IMR-90 (cell line): ENCODE data around the gene RASSF8. TPM values are rescaled to one million over a fixed set of nuclear protein-coding genes. Genes with fewer than 3 reads are reported as not detected.

Experiments
- ATAC-seq: fragments of 200-7000 bp; cut with Tn5 transposase; 2 replicates; pipeline ENCODE4 v1.9.1; 2020; ENCODE audit warnings: low read depth, mild to moderate bottlenecking, moderate library complexity
- BruUV-seq: library from RNA; stranded (reverse); fragments of 400-500 nt; replicated peaks from 2 replicates; lab custom pipeline; 2021; lab: Mats Ljungman, UMichigan
- CTCF ChIA-PET: fragments of 300-600 bp; formaldehyde crosslinking; extraction: SDS; loops from one replicate; lab custom pipeline; 2021; ENCODE audit warnings: antibody characterized with exemption; lab: Yijun Ruan, JAX
- POLR2A ChIA-PET: fragments of 300-600 bp; sonication (Branson Sonifier 250); formaldehyde crosslinking; loops from one replicate; lab custom pipeline; 2022; ENCODE audit warnings: antibody characterized with exemption; ENCODE audit not compliant: unreplicated experiment; lab: Charles Lee
- DNase-seq: peaks from one replicate; pipeline ENCODE4 v3.0.0; 2013
- H2AFZ ChIP-seq: replicated peaks from 2 replicates; pipeline ENCODE3; 2013; ENCODE audit warnings: low read length, mild to moderate bottlenecking; ENCODE audit not compliant: poor library complexity
- H2AK5ac ChIP-seq: 2 replicates; pipeline ENCODE4 v1.6.1; 2013; ENCODE audit warnings: low read depth, low read length, inconsistent platforms
- H2AK9ac ChIP-seq: replicated peaks from 2 replicates; pipeline ENCODE3; 2013; ENCODE audit warnings: mild to moderate bottlenecking, low read depth, low read length, moderate library complexity; ENCODE audit not compliant: poor library complexity
- H2BK120ac ChIP-seq: 2 replicates; pipeline ENCODE4 v1.6.1; 2013; ENCODE audit warnings: low read depth, low read length, inconsistent platforms
- H2BK15ac ChIP-seq: 3 replicates; pipeline ENCODE4 v1.6.1; 2013; ENCODE audit warnings: low read depth, low read length, inconsistent platforms
- H2BK20ac ChIP-seq: 2 replicates; pipeline ENCODE4 v1.6.1; 2013; ENCODE audit warnings: low read depth, mild to moderate bottlenecking, inconsistent platforms, low read length, moderate library complexity
- H2BK5ac ChIP-seq: 2 replicates; pipeline ENCODE4 v1.6.1; 2013; ENCODE audit warnings: mild to moderate bottlenecking, low read depth, low read length, inconsistent platforms; ENCODE audit not compliant: poor library complexity, severe bottlenecking
- H3K14ac ChIP-seq: replicated peaks from 2 replicates; pipeline ENCODE4 v1.6.1; 2013; ENCODE audit warnings: low read depth, low read length, inconsistent platforms
- H3K18ac ChIP-seq: 2 replicates; pipeline ENCODE4 v1.6.1; 2013; ENCODE audit warnings: low read depth, low read length, control low read depth
- H3K23ac ChIP-seq: 2 replicates; pipeline ENCODE4 v1.6.1; 2013; ENCODE audit warnings: low read depth, low read length, inconsistent platforms
- H3K27ac ChIP-seq: 2 replicates; pipeline ENCODE4 v1.5.1; 2013; ENCODE audit warnings: mild to moderate bottlenecking, control low read depth, low read length; ENCODE audit not compliant: insufficient read depth
- H3K27me3 ChIP-seq: 2 replicates; pipeline ENCODE4 v1.6.1; 2013; ENCODE audit warnings: low read length; ENCODE audit not compliant: control insufficient read depth, insufficient read depth
- H3K36me3 ChIP-seq: 2 replicates; pipeline ENCODE4 v1.6.1; 2013; ENCODE audit warnings: low read length, mixed read lengths; ENCODE audit not compliant: control insufficient read depth, insufficient read depth
- H3K4ac ChIP-seq: 2 replicates; pipeline ENCODE4 v1.6.1; 2013; ENCODE audit warnings: low read depth, low read length, inconsistent platforms
- H3K4me1 ChIP-seq: 2 replicates; pipeline ENCODE4 v1.6.1; 2013; ENCODE audit warnings: low read length, mixed read lengths; ENCODE audit not compliant: control insufficient read depth, insufficient read depth
- H3K4me2 ChIP-seq: 2 replicates; pipeline ENCODE4 v1.6.1; 2013; ENCODE audit warnings: low read depth, mild to moderate bottlenecking, control low read depth, low read length, moderate library complexity
- H3K4me3 ChIP-seq: 2 replicates; pipeline ENCODE4 v1.5.1; 2013; ENCODE audit warnings: low read depth, mild to moderate bottlenecking, control low read depth, low read length, moderate library complexity; ENCODE audit not compliant: insufficient read depth
- H3K56ac ChIP-seq: 2 replicates; pipeline ENCODE4 v1.6.1; 2013; ENCODE audit warnings: low read length, inconsistent platforms; ENCODE audit not compliant: insufficient read depth; ENCODE audit errors: extremely low read depth
- H3K79me1 ChIP-seq, 2 experiments: 2 replicates each; pipeline ENCODE4 v1.6.1; 2013; ENCODE audit warnings: low read length in 2 of 2, inconsistent platforms in 1 of 2, low read depth in 1 of 2
- H3K9ac ChIP-seq: 2 replicates; pipeline ENCODE4 v1.6.1; 2013; ENCODE audit warnings: low read depth, low read length, control low read depth
- H3K9me1 ChIP-seq: 2 replicates; pipeline ENCODE4 v1.6.1; 2013; ENCODE audit warnings: low read length, inconsistent platforms; ENCODE audit not compliant: insufficient read depth
- H3K9me3 ChIP-seq: 2 replicates; pipeline ENCODE4 v1.6.1; 2013; ENCODE audit warnings: low read length; ENCODE audit not compliant: control insufficient read depth, insufficient read depth
- H4K20me1 ChIP-seq: 2 replicates; pipeline ENCODE4 v1.6.1; 2013; ENCODE audit warnings: low read length, inconsistent platforms; ENCODE audit not compliant: insufficient read depth
- H4K5ac ChIP-seq: 2 replicates; pipeline ENCODE4 v1.6.1; 2013; ENCODE audit warnings: mild to moderate bottlenecking, low read depth, low read length, control low read depth
- H4K8ac ChIP-seq, 2 experiments: 2 replicates each; pipeline ENCODE4 v1.6.1; 2013; ENCODE audit warnings: low read depth in 2 of 2, low read length in 2 of 2, control low read depth in 1 of 2, inconsistent platforms in 1 of 2
- H4K91ac ChIP-seq: 2 replicates; pipeline ENCODE4 v1.6.1; 2013; ENCODE audit warnings: low read depth, low read length, inconsistent platforms; ENCODE audit not compliant: insufficient read depth
- CEBPB ChIP-seq: IDR thresholded peaks from 2 replicates; pipeline ENCODE4 v1.6.1; 2012; ENCODE audit warnings: low read depth, low read length, improper control_type of control experiment
- CHD1 ChIP-seq: IDR thresholded peaks from 2 replicates; pipeline ENCODE4 v1.6.1; 2012; ENCODE audit warnings: low read depth, low read length, improper control_type of control experiment
- RCOR1 ChIP-seq: IDR thresholded peaks from 2 replicates; pipeline ENCODE4 v1.6.1; 2012; ENCODE audit warnings: mild to moderate bottlenecking, low read length, improper control_type of control experiment; ENCODE audit not compliant: insufficient replicate concordance
- WGBS, 2 experiments: methylation state at CpG; one replicate each; pipeline versions ENCODE4 v1.1.5 to v1.1.7; 2013; ENCODE audit warnings: missing lambda C conversion rate in 2 of 2; ENCODE audit not compliant: insufficient read length in 1 of 2; ENCODE audit errors: extremely low coverage in 2 of 2; 5-methylcytosine and 5-hydroxymethylcytosine counted together
- dilution Hi-C: fragments of 300-500 bp; cut with HindIII; formaldehyde crosslinking; loops from one replicate; pipeline ENCODE4 v1.14.3; 2018; ENCODE audit warnings: low sequenced_read_pairs; ENCODE audit not compliant: unreplicated experiment
- in situ Hi-C: fragments of 300-500 bp; cut with MboI; formaldehyde crosslinking; loops from 3 replicates; pipeline ENCODE4 v1.14.3; 2019; ENCODE audit warnings: low sequenced_read_pairs, inconsistent platforms, mixed read lengths
- intact Hi-C: fragments of 100-400 bp; cut with micrococcal nuclease; formaldehyde crosslinking; loops from 2 replicates; pipeline ENCODE4 v1.10.0; 2022
- polyA plus RNA-seq, 3 experiments: library from polyadenylated mRNA; depleted of rRNA; stranded (reverse); fragments of >200 nt; gene quantifications; 2 replicates each; pipeline ENCODE4 v1.2.3, GENCODE V29; 2012; ENCODE audit warnings: low replicate concordance in 1 of 3
- total RNA-seq: library from RNA; depleted of rRNA; stranded (reverse); fragments of >200 nt; gene quantifications from 2 replicates; pipeline ENCODE4 v1.2.3, GENCODE V29; 2012
- TF ChIP-seq, protein P1 (sequence below): fragments of 150-350 bp; IDR thresholded peaks from 2 replicates; pipeline ENCODE4 v1.6.1; 2017; ENCODE audit warnings: mild to moderate bottlenecking, antibody characterized with exemption, low read length, low read depth

RASSF8 gene
- total and polyA plus RNA-seq, 2 of the 4 experiments (the other 2 are of a cell fraction), result 10.8 to 50.5 TPM

DNA sequence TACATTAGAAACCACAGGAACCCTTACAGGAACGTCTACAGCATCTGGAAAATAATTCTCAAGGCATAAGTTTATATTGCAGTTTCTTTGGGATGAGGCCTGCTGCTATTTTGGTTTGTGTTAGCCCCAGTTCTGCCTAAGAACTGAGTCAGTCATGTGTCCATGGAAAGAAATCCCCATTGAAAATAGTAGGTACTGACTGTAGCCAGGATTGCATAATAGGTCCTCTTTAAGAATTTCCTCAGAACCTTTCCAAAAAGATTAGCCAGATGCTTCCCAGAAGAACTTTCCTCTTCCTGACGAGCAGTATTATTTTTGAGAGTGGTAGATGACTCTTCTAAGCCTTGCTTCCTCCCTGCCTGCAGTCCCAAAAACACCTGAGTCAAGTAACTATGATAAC, 52.6 kb downstream of the RASSF8 start:
- Histone ChIP-seq H3K9me1 (peaks cover 3% of the 10 kb centered on the region; the same call in 1 of the 2 replicates), H4K20me1 (peaks cover 32% of the 10 kb centered on the region), H3K4me2 (peak overlapping the region; percentile 30; the same call in 1 of the 2 replicates), H3K4me3 (no peak overlapping the region), H2BK15ac (no peak overlapping the region), H2BK5ac (peak overlapping the region; percentile 46), H2BK120ac (no peak overlapping the region; the same call in 1 of the 2 replicates), H3K79me1 (peaks cover 40 to 71% of the 10 kb centered on the region in 2 experiments), H4K8ac (peak overlapping the region in 1 of 2 experiments; percentile 43; a peak in 1 of 4 replicates), H2AK9ac (no peak overlapping the region), H2BK20ac (no peak overlapping the region), H4K91ac (no peak overlapping the region), H2AFZ (no peak overlapping the region), H3K4ac (peak overlapping the region; percentile 36; the same call in 1 of the 2 replicates), H3K9me3 (no peaks in the 10 kb centered on the region), H3K9ac (no peak overlapping the region), H3K56ac (no peak overlapping the region), H3K27me3 (no peaks in the 10 kb centered on the region), H3K27ac (no peak overlapping the region), H3K4me1 (peaks cover 17% of the 10 kb centered on the region), H3K36me3 (peaks cover 2% of the 10 kb centered on the region; the same call in 1 of the 2 replicates), H3K18ac (no peak overlapping the region), H3K23ac (peak overlapping the region; percentile 25; the same call in 1 of the 2 replicates), H3K14ac (no peak overlapping the region), H2AK5ac (no peak overlapping the region), H4K5ac (no peak overlapping the region)
- no TSS peak for BruUV-seq
- in situ Hi-C loops (no loop called here), dilution Hi-C loops (no loop called here), intact Hi-C loops (no loop called here)
- POLR2A ChIA-PET, result no interaction called here
- no CpG with 5 or more reads among the region's 2 CpGs for WGBS, 2 experiments
- DNase-seq (peak; percentile 92), ATAC-seq (peak; percentile 82)
- CTCF ChIA-PET, result interaction anchor here (0.5 kb wide), 1 partner anchor 736 kb away, joined by 3 read pairs; no protein-coding TSS in a partner anchor
- TF ChIP-seq RCOR1 (no peak), CHD1 (no peak), CEBPB (peak; percentile 95)
- TF ChIP-seq, protein P1, sequence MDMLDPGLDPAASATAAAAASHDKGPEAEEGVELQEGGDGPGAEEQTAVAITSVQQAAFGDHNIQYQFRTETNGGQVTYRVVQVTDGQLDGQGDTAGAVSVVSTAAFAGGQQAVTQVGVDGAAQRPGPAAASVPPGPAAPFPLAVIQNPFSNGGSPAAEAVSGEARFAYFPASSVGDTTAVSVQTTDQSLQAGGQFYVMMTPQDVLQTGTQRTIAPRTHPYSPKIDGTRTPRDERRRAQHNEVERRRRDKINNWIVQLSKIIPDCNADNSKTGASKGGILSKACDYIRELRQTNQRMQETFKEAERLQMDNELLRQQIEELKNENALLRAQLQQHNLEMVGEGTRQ, result peak; percentile 44; the same call in 1 of the 2 replicates
